Loucy (cell line): ENCODE measurements around the gene TUBGCP5.

Experiments
- H2AFZ ChIP-seq: fragments of 200-600 bp; sonication (generic); 2 replicates; pipeline ENCODE4 v1.6.0; 2016; ENCODE audit warnings: antibody characterized with exemption, mild to moderate bottlenecking, low read length, moderate library complexity
- H3F3A ChIP-seq: fragments of 200-600 bp; 2 replicates; pipeline ENCODE4 v1.6.0; 2016; ENCODE audit warnings: antibody characterized with exemption, low read depth, mild to moderate bottlenecking
- H3K27me3 ChIP-seq: fragments of 200-600 bp; sonication (generic); 2 replicates; pipeline ENCODE4 v1.6.1; 2014; ENCODE audit warnings: low read length, mild to moderate bottlenecking; ENCODE audit not compliant: insufficient read depth, poor library complexity, severe bottlenecking
- H3K36me3 ChIP-seq: fragments of 200-600 bp; sonication (generic); 2 replicates; pipeline ENCODE4 v1.6.1; 2016; ENCODE audit warnings: low read length; ENCODE audit not compliant: insufficient read depth
- H3K4me1 ChIP-seq: fragments of 200-600 bp; sonication (generic); 2 replicates; pipeline ENCODE4 v1.5.1; 2014; ENCODE audit warnings: low read length, mild to moderate bottlenecking; ENCODE audit not compliant: insufficient read depth, poor library complexity, severe bottlenecking
- H3K4me2 ChIP-seq: fragments of 200-600 bp; sonication (generic); 2 replicates; pipeline ENCODE4 v1.6.0; 2014; ENCODE audit warnings: antibody characterized with exemption, low read length, low read depth, mild to moderate bottlenecking; ENCODE audit not compliant: poor library complexity, severe bottlenecking
- H3K4me3 ChIP-seq: fragments of 200-600 bp; sonication (generic); 2 replicates; pipeline ENCODE4 v1.5.1; 2014; ENCODE audit warnings: low read length, mild to moderate bottlenecking, mixed read lengths; ENCODE audit not compliant: poor library complexity, severe bottlenecking
- H3K79me2 ChIP-seq: fragments of 200-600 bp; sonication (generic); 2 replicates; pipeline ENCODE4 v1.6.1; 2014; ENCODE audit warnings: low read length; ENCODE audit not compliant: insufficient read depth
- H3K9ac ChIP-seq: fragments of 200-600 bp; sonication (generic); 2 replicates; pipeline ENCODE4 v1.6.0; 2014; ENCODE audit warnings: mild to moderate bottlenecking, low read depth, low read length, moderate library complexity; ENCODE audit not compliant: poor library complexity, severe bottlenecking
- H3K9me2 ChIP-seq: fragments of 200-600 bp; sonication (generic); replicated peaks from 2 replicates; pipeline ENCODE4 v1.6.1; 2016; ENCODE audit warnings: low read depth, low read length, mixed read lengths
- H3K9me3 ChIP-seq: fragments of 200-600 bp; sonication (generic); 2 replicates; pipeline ENCODE4 v1.6.1; 2014; ENCODE audit warnings: mild to moderate bottlenecking, antibody characterized with exemption, low read length, low read depth; ENCODE audit not compliant: insufficient read depth
- H4K20me1 ChIP-seq: fragments of 200-600 bp; sonication (generic); 2 replicates; pipeline ENCODE4 v1.6.0; 2014; ENCODE audit warnings: antibody characterized with exemption, low read length, mild to moderate bottlenecking; ENCODE audit not compliant: insufficient read depth, poor library complexity, severe bottlenecking
- EZH2phosphoT487 ChIP-seq: fragments of 200-600 bp; IDR thresholded peaks from 2 replicates; pipeline ENCODE4 v1.6.1; 2018; ENCODE audit warnings: antibody characterized with exemption, mild to moderate bottlenecking, moderate library complexity, borderline replicate concordance
- TF ChIP-seq, protein P1 (sequence below): fragments of 200-600 bp; sonication (generic); conservative IDR thresholded peaks from 2 replicates; pipeline ENCODE4 v1.5.1; 2014; ENCODE audit warnings: mild to moderate bottlenecking, antibody characterized with exemption, low read length

Gene TUBGCP5

DNA sequence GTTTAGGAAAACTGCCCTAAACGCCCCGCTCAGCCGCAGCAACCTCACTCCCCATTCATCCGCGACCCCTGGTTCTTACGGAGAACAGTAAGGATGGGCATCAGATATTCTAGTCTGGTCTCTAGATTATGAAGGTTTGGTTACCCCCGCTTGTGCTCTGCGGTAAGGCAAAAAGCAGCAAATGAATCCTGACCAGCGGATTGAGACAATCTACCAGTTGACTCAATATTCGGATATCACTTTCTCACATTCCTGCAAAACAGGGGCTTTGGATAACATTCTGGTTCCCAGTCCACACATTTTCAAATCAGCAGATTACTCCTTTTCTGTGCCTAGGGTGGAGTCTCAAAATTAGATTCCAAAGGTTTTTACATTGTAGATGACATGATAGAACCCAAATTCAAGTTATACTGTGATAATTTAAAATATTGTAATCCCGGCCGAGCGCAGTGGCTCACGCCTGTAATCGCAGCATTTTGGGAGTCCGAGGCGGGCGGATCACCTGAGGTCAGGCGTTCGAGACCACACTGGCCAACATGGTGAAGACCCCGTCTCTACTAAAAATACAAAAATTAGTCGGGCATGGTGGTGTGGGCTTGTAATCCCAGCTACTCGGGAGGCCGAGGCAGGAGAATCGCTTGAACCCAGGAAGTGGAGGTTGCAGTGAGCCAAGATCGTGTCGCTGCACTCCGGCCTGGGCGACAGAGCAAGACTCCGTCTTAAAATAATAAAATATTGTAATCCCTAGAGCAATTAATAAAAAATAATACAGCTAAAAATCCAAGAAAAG, 58.1 kb downstream of the TUBGCP5 start:
- Histone ChIP-seq H3K9me3 (no peaks in the 10 kb centered on the region), H3F3A (no peaks in the 10 kb centered on the region), H3K36me3 (no peaks in the 10 kb centered on the region), H3K4me1 (peaks cover 7% of the 10 kb centered on the region), H3K9ac (no peak overlapping the region), H3K9me2 (no peaks in the 10 kb centered on the region), H4K20me1 (peaks cover 4% of the 10 kb centered on the region), H3K79me2 (peaks cover 5% of the 10 kb centered on the region; the same call in 1 of the 2 replicates), H2AFZ (peak overlapping the region; percentile 75; the same call in 1 of the 2 replicates), H3K27me3 (peaks cover 13% of the 10 kb centered on the region), H3K4me2 (no peak overlapping the region), H3K4me3 (peak overlapping the region; percentile 79)
- TF ChIP-seq, protein P1, sequence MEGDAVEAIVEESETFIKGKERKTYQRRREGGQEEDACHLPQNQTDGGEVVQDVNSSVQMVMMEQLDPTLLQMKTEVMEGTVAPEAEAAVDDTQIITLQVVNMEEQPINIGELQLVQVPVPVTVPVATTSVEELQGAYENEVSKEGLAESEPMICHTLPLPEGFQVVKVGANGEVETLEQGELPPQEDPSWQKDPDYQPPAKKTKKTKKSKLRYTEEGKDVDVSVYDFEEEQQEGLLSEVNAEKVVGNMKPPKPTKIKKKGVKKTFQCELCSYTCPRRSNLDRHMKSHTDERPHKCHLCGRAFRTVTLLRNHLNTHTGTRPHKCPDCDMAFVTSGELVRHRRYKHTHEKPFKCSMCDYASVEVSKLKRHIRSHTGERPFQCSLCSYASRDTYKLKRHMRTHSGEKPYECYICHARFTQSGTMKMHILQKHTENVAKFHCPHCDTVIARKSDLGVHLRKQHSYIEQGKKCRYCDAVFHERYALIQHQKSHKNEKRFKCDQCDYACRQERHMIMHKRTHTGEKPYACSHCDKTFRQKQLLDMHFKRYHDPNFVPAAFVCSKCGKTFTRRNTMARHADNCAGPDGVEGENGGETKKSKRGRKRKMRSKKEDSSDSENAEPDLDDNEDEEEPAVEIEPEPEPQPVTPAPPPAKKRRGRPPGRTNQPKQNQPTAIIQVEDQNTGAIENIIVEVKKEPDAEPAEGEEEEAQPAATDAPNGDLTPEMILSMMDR: no peak
- no peak for TF ChIP-seq EZH2phosphoT487

DNA sequence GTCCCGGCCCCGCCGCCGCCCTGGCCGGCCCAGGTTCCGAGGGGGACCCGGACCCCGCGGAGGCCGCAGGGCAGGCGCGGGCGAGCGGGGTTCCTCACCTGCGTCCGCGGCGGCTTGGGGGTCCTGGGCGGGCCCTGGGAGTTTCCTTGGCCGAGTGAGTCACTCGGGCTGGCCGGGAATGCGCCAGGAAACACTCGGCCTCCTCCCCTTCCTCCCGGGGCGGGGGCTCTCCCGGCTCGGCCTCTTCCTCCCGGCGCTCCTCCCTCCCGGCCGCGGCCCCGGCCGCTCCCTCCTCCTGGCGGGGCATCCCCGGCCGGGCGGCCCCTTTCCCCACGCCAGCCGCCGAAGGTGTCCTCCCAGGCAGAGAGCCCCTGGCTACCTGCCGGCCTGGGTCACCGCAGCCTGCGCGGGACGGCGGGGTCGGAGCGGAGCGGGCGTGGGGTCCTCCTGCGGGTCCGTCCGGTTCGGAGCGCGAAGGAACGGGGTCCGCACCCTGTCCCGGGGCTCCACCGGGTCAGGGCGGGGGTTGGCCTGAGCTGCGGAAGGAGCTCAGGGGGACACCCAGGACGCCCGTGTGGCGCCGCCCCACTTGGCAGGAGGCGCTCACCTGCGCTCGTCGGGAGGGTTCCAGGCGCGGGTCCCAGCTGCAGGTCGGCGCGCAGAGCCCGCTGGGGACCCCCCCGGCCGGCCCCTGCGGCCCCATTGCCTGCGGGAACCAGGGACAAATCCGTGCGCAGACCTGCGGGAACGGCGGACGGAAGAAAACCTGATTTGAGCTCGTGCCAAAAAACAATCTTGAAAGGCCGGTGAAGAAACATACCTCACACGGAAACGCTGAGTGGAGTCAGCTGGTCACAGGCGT, 58.9 kb downstream of the TUBGCP5 start, which contains the start of gene CYFIP1:
Gene CYFIP1 (minus strand): TSS at position 180 of the 862 bp plus-strand sequence. CDS start 33,083 bp downstream, outside the sequence.
- peak within 1 kb of the TSS; percentile 97 for H2AFZ ChIP-seq
- H3F3A ChIP-seq: no peaks in the 10 kb centered on the region
- peaks cover 4% of the 10 kb centered on the region for H4K20me1 ChIP-seq
- H3K9ac ChIP-seq: peak within 1 kb of the TSS; percentile 66
- no peaks in the 10 kb centered on the region for H3K9me3 ChIP-seq
- H3K36me3 ChIP-seq: no peaks in the 10 kb centered on the region
- H3K4me1 ChIP-seq: peaks cover 7% of the 10 kb centered on the region
- H3K27me3 ChIP-seq: peaks cover 13% of the 10 kb centered on the region
- H3K9me2 ChIP-seq: no peaks in the 10 kb centered on the region
- peaks cover 5% of the 10 kb centered on the region; the same call in 1 of the 2 replicates for H3K79me2 ChIP-seq
- no peak for TF ChIP-seq EZH2phosphoT487
- TF ChIP-seq, protein P1: no peak
- H3K4me2 ChIP-seq: peak within 1 kb of the TSS; percentile 95
- H3K4me3 ChIP-seq: peak within 1 kb of the TSS; percentile 79

DNA sequence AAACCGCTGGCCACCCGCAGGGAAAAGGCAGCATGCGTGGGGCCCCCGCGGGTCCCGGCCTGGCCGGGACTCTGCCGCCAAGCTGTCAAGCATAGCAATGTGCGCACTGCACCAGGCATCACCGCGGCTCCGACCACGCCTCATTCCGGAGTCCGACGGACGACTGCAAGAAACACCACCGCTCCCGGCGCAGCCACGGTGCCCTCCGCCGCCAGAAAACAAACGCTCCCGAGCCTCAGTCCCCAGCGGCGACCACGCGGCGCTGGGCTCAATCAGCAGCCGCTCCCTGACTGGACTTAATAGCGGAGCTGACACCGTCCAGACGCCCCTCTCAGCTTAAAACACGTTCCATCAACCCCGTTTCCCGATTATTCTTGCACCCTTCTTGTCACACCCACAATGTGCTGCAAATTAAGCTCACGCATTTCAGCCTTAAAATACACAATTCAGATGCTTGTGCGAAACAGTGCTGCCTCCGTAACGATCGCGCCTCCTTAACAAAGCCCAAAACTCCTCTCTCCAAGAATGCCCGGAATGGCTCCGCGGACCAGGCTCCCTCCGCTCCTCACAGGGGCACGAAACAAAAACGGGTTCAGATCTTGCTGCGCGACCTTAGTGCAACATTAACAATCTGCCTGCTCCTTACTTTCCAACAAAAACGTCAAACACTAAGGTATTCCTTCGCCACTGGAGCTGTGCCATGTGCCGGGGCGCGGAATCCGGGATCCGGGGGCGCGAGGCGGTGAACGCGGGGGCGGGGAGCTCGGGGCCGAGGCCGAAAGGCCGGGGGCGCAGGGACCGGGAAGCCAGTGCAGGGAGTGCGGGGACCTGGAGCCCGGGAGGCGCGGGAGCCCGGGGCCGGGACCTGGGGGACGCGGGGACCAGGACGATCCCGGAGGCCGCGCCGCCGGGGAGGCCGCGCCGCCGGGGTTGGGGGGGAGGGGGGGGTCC, 59.9 kb downstream of the TUBGCP5 start:
- Histone ChIP-seq H3F3A (no peaks in the 10 kb centered on the region), H3K27me3 (peaks cover 13% of the 10 kb centered on the region), H3K36me3 (no peaks in the 10 kb centered on the region), H2AFZ (peak overlapping the region; percentile 97), H4K20me1 (peaks cover 4% of the 10 kb centered on the region), H3K9me3 (no peaks in the 10 kb centered on the region), H3K79me2 (peaks cover 5% of the 10 kb centered on the region; the same call in 1 of the 2 replicates), H3K9ac (peak overlapping the region; percentile 66), H3K4me2 (peak overlapping the region; percentile 95), H3K4me1 (peaks cover 7% of the 10 kb centered on the region), H3K9me2 (no peaks in the 10 kb centered on the region), H3K4me3 (peak overlapping the region; percentile 79)
- TF ChIP-seq, protein P1: no peak
- TF ChIP-seq EZH2phosphoT487: no peak
